RWPE2 (cell line): ENCODE results near the gene FIG4.
"Not testable (repeated sequence)": the region's sequence is repeated elsewhere in the genome, so short reads cannot be mapped to it uniquely, and the experiment has no call there.

Source experiments
- ATAC-seq: fragments of 200-7000 bp; cut with Tn5 transposase; 3 replicates; pipeline ENCODE4 v1.9.1; 2021; ENCODE audit warnings: low read depth
- DNase-seq: peaks from one replicate; pipeline ENCODE4 v3.0.0-alpha.2; 2020; ENCODE audit warnings: low spot score
- H3K27ac ChIP-seq: fragments of 450-650 bp; 2 replicates; pipeline ENCODE4 v1.5.1; 2017; ENCODE audit warnings: mild to moderate bottlenecking; ENCODE audit not compliant: poor library complexity, severe bottlenecking
- H3K27me3 ChIP-seq: fragments of 250-450 bp; sonication (Bioruptor Pico); 2 replicates; pipeline ENCODE4 v1.5.1; 2021; ENCODE audit warnings: mild to moderate bottlenecking, moderate library complexity; ENCODE audit not compliant: insufficient read depth, poor library complexity, severe bottlenecking
- H3K36me3 ChIP-seq: fragments of 250-450 bp; sonication (Bioruptor Pico); 2 replicates; pipeline ENCODE4 v1.5.1; 2020; ENCODE audit warnings: low read depth, mild to moderate bottlenecking, moderate library complexity
- H3K4me1 ChIP-seq: fragments of 250-450 bp; sonication (Bioruptor Pico); 2 replicates; pipeline ENCODE4 v1.5.1; 2021; ENCODE audit warnings: mild to moderate bottlenecking, moderate library complexity; ENCODE audit not compliant: insufficient read depth, poor library complexity, severe bottlenecking
- H3K4me3 ChIP-seq: fragments of 250-450 bp; sonication (Bioruptor Pico); 2 replicates; pipeline ENCODE4 v1.5.1; 2021; ENCODE audit warnings: mild to moderate bottlenecking, moderate library complexity; ENCODE audit not compliant: severe bottlenecking
- H3K9me3 ChIP-seq: fragments of 250-450 bp; sonication (Bioruptor Pico); 2 replicates; pipeline ENCODE4 v1.5.1; 2021; ENCODE audit warnings: mild to moderate bottlenecking, moderate library complexity; ENCODE audit not compliant: severe bottlenecking
- CTCF ChIP-seq: fragments of 450-650 bp; IDR thresholded peaks from one replicate; pipeline ENCODE4 v1.5.1; 2017; ENCODE audit warnings: mild to moderate bottlenecking, moderate library complexity; ENCODE audit not compliant: poor library complexity, severe bottlenecking

The FIG4 gene

GRCh38 chr6:109672839-109673238 is 18.3 kb upstream of the FIG4 start:
- no peak overlapping the region for H3K27ac ChIP-seq
- no peak overlapping the region for H3K4me3 ChIP-seq
- H3K9me3 ChIP-seq: no peaks in the 10 kb centered on the region
- no peaks in the 10 kb centered on the region for H3K36me3 ChIP-seq
- H3K4me1 ChIP-seq: no peaks in the 10 kb centered on the region
- no peaks in the 10 kb centered on the region for H3K27me3 ChIP-seq
- ATAC-seq (no peak), DNase-seq (no peak)
- no peak for TF ChIP-seq CTCF

DNA sequence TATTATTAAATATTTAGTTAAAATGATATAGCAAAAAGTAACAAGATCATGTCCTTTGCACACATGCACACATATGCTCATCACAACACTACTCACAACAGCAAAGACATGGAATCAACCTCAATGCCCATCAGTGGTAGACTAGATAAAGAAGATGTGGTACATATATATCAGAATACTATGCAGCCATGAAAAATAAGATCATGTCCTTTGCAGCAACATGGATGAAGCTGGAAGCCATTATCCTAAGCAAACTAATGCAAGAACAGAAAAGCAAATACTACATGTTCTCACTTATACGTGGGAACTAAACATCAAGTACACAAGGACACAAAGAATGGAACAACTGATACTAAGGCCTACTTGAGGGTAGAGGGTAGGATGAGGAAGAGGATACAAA is 14.4 kb upstream of the FIG4 start:
- Histone ChIP-seq H3K36me3 (no peaks in the 10 kb centered on the region), H3K4me1 (no peaks in the 10 kb centered on the region), H3K4me3 (no peak overlapping the region), H3K27me3 (no peaks in the 10 kb centered on the region), H3K27ac (no peak overlapping the region), H3K9me3 (no peaks in the 10 kb centered on the region)
- DNase-seq (no peak), ATAC-seq (no peak)
- no peak for TF ChIP-seq CTCF

DNA sequence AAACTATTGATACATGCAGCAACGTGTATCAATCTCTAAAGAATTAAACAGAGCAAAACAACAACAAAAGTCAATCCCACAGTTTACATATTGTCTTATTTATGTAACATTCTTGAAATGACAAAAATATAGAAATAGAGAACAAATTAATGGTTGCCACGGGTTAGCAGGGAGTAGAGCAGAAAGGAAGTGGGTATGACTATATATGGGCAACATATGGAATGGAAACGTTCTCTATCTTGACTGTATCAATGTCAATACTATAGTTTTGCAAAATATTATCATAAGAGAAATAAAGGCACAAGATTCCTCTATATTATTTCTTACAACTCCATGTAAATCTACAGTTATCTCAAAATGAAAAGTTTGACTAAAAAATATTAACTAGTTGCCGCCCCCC is 12.9 kb upstream of the FIG4 start:
- no peak overlapping the region for H3K27ac ChIP-seq
- no peaks in the 10 kb centered on the region for H3K4me1 ChIP-seq
- no peak overlapping the region for H3K4me3 ChIP-seq
- H3K36me3 ChIP-seq: no peaks in the 10 kb centered on the region
- no peaks in the 10 kb centered on the region for H3K9me3 ChIP-seq
- ATAC-seq (no peak), DNase-seq (no peak)
- TF ChIP-seq CTCF: no peak
- no peaks in the 10 kb centered on the region for H3K27me3 ChIP-seq

GRCh38 chr6:109678661-109679505 is 12.2 kb upstream of the FIG4 start:
- not testable (repeated sequence) for DNase-seq, H3K9me3 ChIP-seq, H3K4me3 ChIP-seq, H3K4me1 ChIP-seq, H3K27ac ChIP-seq, ATAC-seq, H3K27me3 ChIP-seq, H3K36me3 ChIP-seq

DNA sequence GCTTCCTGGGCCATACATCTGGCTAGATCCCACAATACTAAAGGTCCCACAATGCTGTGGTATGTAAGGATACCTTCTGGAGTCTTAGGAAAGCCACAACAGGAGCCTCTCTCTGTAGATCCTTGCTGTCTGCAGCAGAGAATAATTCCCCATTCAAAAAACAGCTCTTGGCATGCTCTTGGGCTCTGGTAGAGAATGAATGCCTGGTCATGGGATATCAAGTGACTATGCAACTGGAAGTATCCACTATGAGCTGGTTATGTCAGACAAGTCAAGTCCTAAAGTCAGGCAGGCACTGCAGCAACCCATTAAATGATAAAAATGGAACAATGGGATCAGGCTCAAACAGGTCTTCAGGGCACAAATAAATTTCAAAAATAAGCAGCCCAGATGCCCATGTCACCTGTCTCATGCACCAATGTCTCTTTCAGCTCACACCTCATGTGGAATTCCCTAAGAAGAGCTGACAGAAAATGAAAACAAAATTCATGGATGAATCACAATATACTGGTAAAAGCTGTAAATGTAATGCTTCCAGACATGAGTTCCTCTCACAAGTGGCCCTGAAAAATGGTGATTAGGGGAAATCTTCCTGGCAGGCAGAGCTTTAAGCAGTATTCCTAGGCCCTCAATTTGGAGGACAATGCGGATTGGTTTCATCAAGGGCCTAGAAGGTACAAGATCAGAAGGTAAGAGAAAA is 4.4 kb upstream of the FIG4 start:
- H3K27ac ChIP-seq: peak overlapping the region; percentile 32
- peaks cover 14% of the 10 kb centered on the region for H3K4me1 ChIP-seq
- no peak overlapping the region for H3K4me3 ChIP-seq
- H3K27me3 ChIP-seq: no peaks in the 10 kb centered on the region
- ATAC-seq: no peak
- DNase-seq: no peak
- no peaks in the 10 kb centered on the region for H3K36me3 ChIP-seq
- no peak for TF ChIP-seq CTCF
- H3K9me3 ChIP-seq: no peaks in the 10 kb centered on the region
